ENCODE measurements around the gene PRKCH. TPM values are rescaled to one million over a fixed set of nuclear protein-coding genes. Genes with fewer than 3 reads are reported as not detected.

PRKCH gene
- total and polyA plus RNA-seq, 8 donors: 35.2 to 48.8 (median 43.1) TPM

DNA sequence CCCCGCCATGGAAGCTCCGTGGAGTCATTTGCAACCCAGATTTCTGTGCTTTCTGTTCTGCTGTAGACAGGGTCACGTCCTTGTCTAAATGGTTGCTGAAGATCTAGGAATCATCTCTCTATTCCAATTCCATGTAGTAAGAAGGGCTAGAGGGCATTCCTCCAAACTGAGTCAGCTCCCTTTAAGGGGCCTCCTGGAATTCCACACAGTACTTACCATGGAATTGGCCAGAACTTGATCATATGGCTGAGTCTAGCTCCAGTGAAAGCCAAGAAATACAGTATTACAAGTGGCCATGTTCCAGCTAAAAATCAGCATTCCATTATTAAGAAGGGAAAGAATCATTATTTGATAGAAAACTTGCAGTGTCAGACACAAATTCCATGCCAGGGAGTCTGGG is 171.9 kb downstream of the PRKCH start:
- ATAC-seq (peak; percentile 38), DNase-seq (no peak)
- intact Hi-C loops (cut with DNase I): no loop called here
- Histone ChIP-seq H3K9me3 (no peaks in the 10 kb centered on the region), H3K4me1 (peaks cover 0 to 61% of the 10 kb centered on the region in 2 donors), H3K4me3 (no peak overlapping the region), H3K27me3 (no peaks in the 10 kb centered on the region), H3K36me3 (no peaks in the 10 kb centered on the region), H3K27ac (peak overlapping the region in 1 of 2 donors; percentile 91)
- TF ChIP-seq, protein P1, sequence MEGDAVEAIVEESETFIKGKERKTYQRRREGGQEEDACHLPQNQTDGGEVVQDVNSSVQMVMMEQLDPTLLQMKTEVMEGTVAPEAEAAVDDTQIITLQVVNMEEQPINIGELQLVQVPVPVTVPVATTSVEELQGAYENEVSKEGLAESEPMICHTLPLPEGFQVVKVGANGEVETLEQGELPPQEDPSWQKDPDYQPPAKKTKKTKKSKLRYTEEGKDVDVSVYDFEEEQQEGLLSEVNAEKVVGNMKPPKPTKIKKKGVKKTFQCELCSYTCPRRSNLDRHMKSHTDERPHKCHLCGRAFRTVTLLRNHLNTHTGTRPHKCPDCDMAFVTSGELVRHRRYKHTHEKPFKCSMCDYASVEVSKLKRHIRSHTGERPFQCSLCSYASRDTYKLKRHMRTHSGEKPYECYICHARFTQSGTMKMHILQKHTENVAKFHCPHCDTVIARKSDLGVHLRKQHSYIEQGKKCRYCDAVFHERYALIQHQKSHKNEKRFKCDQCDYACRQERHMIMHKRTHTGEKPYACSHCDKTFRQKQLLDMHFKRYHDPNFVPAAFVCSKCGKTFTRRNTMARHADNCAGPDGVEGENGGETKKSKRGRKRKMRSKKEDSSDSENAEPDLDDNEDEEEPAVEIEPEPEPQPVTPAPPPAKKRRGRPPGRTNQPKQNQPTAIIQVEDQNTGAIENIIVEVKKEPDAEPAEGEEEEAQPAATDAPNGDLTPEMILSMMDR (IDR thresholded peaks at IDR 0.05): no peak

DNA sequence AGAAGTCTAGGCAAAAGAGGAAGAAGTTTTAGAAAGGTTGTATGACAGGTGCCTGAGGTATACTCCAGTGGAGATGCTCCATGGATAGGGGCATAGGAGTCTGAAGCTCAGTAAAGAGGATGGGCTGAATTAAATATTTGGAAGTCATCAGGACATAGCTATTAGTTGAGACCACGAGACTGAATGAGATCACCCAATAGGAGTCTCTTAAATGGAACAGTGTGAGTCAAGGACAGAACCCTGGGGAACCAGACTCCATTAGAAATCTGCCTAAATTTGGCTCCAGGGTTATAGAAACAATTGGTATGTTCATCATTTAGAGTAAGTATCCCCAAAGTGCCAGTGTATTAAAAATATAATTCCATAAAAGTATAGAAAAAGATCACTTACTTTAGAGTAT is 172.6 kb downstream of the PRKCH start:
- Histone ChIP-seq H3K4me3 (no peak overlapping the region), H3K36me3 (no peaks in the 10 kb centered on the region), H3K9me3 (no peaks in the 10 kb centered on the region), H3K27ac (peak overlapping the region in 1 of 2 donors; percentile 91), H3K4me1 (peaks cover 3 to 62% of the 10 kb centered on the region in 2 donors), H3K27me3 (no peaks in the 10 kb centered on the region)
- TF ChIP-seq, protein P1 (IDR thresholded peaks at IDR 0.05): no peak
- ATAC-seq: no peak
- no peak for DNase-seq
- intact Hi-C loops (cut with DNase I): no loop called here

DNA sequence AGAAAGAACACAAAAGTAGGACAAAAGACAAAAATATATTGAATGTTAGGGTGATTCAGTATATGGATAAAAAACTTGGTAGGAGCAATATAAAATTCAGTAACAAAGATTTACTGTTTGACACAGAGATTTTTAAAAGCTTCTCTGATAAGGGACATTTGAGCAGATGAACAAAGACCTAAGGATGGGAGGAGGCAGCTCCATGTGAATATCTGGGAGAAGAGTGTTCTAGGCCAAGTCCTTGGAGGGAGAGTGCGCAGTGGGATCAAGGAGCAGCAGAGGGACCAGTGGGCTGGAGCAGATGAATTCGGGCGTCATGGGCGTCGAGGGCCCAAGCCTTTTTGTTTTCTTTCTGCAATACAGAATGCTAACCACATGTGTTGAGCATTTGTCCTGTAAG is 174.4 kb downstream of the PRKCH start:
- no peaks in the 10 kb centered on the region for H3K9me3 ChIP-seq
- intact Hi-C loops (cut with DNase I): no loop called here
- H3K27ac ChIP-seq: no peak overlapping the region
- no peaks in the 10 kb centered on the region for H3K36me3 ChIP-seq
- DNase-seq (no peak), ATAC-seq (no peak)
- no peak overlapping the region for H3K4me3 ChIP-seq
- peaks cover 7 to 64% of the 10 kb centered on the region in 2 donors for H3K4me1 ChIP-seq
- TF ChIP-seq, protein P1 (IDR thresholded peaks at IDR 0.05): no peak
- no peaks in the 10 kb centered on the region for H3K27me3 ChIP-seq

DNA sequence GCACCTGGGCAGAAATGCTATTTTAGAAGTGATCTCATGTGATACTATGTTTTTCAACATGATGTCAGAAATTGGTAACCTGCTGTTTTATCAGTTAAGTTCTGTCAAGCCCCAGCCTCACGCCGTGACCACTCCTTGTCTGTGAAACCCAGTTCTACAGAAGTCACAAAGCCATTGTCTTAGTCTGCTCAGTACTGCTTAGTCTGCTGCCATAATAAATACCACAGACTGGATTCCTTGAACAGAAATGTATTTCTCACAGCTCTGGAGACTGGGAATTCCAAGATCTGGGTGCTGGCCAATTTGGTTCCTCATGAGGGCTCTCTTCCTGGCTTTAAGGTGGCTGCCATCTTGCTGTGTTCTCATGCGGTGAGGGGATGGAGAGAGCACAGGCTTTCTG is 176.9 kb downstream of the PRKCH start:
- DNase-seq: no peak
- no peak overlapping the region for H3K4me3 ChIP-seq
- no peaks in the 10 kb centered on the region for H3K36me3 ChIP-seq
- intact Hi-C loops (cut with DNase I): no loop called here
- peaks cover 15 to 64% of the 10 kb centered on the region in 2 donors for H3K4me1 ChIP-seq
- no peaks in the 10 kb centered on the region for H3K27me3 ChIP-seq
- ATAC-seq: no peak
- no peaks in the 10 kb centered on the region for H3K9me3 ChIP-seq
- peak overlapping the region; percentile 54 to 60 for H3K27ac ChIP-seq
- TF ChIP-seq, protein P1 (IDR thresholded peaks at IDR 0.05): no peak

DNA sequence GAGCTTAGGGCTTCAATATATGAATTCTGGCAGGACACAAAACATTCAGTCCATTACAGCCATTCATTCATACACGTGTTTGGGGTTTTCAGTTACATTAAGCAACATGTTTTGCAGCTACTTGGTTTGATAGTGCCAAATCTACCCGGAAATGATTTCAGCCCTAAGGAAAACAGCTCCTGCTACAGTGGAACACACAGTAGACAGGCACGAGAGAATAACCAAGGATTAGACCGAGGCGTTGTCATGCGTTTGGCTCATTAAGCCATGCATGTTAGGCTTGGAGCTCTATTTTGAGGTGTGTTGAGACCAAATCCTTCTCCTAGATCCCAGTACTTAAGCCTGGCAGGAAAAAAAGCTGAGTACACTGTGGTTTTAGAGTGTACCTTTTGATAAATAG is 177.4 kb downstream of the PRKCH start:
- intact Hi-C loops (cut with DNase I): no loop called here
- DNase-seq (peak in 1 of 4 donors; percentile 55), ATAC-seq (peak; percentile 64)
- H3K4me1 ChIP-seq: peaks cover 20 to 64% of the 10 kb centered on the region in 2 donors
- peak overlapping the region; percentile 54 to 60 for H3K27ac ChIP-seq
- H3K36me3 ChIP-seq: no peaks in the 10 kb centered on the region
- TF ChIP-seq, protein P1 (IDR thresholded peaks at IDR 0.05): no peak
- no peaks in the 10 kb centered on the region for H3K27me3 ChIP-seq
- H3K9me3 ChIP-seq: no peaks in the 10 kb centered on the region
- H3K4me3 ChIP-seq: no peak overlapping the region
